ENCODE measurements around the gene CLCN5. TPM values are rescaled to one million over a fixed set of nuclear protein-coding genes. Genes with fewer than 3 reads are reported as not detected.

Gene CLCN5
- total RNA-seq, 1 donor from 2014 or later, result 8.4 TPM

DNA sequence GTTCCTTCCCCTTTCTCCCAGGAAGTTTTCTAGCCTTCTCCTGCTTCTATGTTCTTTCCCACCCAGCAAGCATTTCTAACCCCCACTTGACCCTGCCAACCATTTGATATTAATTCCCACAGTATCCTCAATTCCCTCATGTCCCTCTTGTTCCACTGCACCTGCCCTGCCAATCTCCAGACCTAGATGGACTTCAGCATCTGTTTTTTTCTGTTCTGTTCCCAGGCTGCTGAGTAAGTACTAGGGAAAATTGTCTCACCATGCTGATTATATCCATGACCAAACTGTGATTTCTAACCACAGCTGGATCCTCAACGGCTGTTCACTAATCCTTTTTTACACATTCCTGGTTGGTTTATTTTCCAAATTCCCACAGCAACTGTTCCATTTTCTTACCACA, 37.7 kb downstream of the CLCN5 start:
- DNase-seq (ENCODE audit: low read depth) (no peak), FAIRE-seq (no peak)
- TF ChIP-seq, protein P1, sequence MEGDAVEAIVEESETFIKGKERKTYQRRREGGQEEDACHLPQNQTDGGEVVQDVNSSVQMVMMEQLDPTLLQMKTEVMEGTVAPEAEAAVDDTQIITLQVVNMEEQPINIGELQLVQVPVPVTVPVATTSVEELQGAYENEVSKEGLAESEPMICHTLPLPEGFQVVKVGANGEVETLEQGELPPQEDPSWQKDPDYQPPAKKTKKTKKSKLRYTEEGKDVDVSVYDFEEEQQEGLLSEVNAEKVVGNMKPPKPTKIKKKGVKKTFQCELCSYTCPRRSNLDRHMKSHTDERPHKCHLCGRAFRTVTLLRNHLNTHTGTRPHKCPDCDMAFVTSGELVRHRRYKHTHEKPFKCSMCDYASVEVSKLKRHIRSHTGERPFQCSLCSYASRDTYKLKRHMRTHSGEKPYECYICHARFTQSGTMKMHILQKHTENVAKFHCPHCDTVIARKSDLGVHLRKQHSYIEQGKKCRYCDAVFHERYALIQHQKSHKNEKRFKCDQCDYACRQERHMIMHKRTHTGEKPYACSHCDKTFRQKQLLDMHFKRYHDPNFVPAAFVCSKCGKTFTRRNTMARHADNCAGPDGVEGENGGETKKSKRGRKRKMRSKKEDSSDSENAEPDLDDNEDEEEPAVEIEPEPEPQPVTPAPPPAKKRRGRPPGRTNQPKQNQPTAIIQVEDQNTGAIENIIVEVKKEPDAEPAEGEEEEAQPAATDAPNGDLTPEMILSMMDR (IDR thresholded peaks at IDR 0.05; ENCODE audit: insufficient read depth, low read length, severe bottlenecking), result no peak
- Histone ChIP-seq H3K27me3 (ENCODE audit: control insufficient read depth, insufficient read depth, low read length) (no peaks in the 10 kb centered on the region), H3K36me3 (ENCODE audit: control insufficient read depth, insufficient read depth, low read length) (no peaks in the 10 kb centered on the region), H3K4me3 (ENCODE audit: low read depth, low read length) (no peak overlapping the region)

DNA sequence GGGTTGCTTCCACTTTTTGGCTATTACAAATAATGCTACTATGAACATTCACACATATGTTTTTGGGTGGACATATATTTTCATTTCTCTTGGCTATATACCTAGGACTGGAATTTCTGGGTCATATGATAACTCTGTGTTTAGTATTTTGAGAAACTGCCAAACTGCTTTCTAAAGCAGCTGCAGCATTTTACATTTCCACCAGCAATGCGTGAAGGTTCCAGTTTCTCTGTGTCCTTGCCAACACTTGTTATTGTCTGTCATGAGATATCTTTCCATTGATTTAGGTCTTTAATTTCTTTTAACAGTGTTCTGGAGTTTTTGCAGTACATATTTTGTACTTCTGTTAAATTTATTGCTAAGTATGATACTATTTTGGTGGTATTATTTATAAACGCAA, 48.3 kb downstream of the CLCN5 start:
- FAIRE-seq (no peak), DNase-seq (ENCODE audit: low read depth) (no peak)
- Histone ChIP-seq H3K4me3 (ENCODE audit: low read depth, low read length) (no peak overlapping the region), H3K27me3 (ENCODE audit: control insufficient read depth, insufficient read depth, low read length) (no peaks in the 10 kb centered on the region), H3K36me3 (ENCODE audit: control insufficient read depth, insufficient read depth, low read length) (no peaks in the 10 kb centered on the region)
- TF ChIP-seq, protein P1 (IDR thresholded peaks at IDR 0.05; ENCODE audit: insufficient read depth, low read length, severe bottlenecking), result no peak

DNA sequence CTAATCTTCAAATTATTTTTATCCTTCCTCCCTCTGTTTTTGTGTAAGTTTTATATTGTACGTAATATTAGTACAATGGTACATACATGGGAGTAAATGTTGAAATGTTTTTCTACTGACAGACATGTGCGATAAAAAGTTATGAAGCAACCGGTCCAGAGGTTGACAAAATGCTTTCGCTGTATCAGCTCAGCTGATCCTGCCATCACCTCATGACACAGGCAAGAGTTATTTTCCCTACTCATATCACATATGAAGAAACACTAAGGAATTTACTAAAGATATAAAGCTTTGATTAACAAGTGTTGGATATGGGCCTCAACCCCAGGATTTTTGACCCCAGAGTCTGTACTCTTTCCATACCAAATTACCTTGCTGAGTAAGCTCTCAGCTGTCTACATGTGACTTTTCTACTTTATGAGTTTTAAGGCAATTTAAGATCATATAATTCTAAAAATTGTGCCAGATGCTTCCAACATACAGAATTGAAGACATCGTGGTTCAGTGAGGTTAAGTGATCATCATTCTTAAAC, 50.0 kb downstream of the CLCN5 start:
- FAIRE-seq, result no peak
- Histone ChIP-seq H3K36me3 (ENCODE audit: control insufficient read depth, insufficient read depth, low read length) (no peaks in the 10 kb centered on the region), H3K27me3 (ENCODE audit: control insufficient read depth, insufficient read depth, low read length) (no peaks in the 10 kb centered on the region), H3K4me3 (ENCODE audit: low read depth, low read length) (no peak overlapping the region)
- TF ChIP-seq, protein P1 (IDR thresholded peaks at IDR 0.05; ENCODE audit: insufficient read depth, low read length, severe bottlenecking), result no peak
- DNase-seq (ENCODE audit: low read depth), result no peak

DNA sequence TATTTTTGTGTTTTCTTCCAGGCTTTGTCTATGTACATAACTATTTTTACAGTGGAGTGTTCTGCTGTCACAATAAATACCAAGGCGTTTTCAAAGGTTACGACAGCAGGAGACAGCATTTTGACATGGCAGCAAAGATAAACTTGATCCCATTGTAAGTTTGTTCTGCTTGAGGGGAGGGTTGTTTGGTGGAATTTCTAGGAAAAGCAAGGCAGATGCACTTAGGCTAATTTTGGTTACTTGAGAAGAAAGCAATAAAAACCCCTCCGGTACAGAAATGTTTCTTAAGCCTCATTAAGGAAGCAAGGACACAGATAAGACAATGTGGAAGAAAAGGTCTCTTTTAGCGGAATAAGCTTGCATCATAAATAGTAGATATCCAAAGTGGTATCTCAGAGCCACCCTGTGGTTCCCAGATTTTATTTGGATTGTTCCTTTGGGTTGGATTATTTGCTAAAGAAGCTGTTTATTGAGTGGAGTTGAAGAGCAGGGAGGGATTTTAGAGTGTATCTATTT, 54.3 kb downstream of the CLCN5 start:
- Histone ChIP-seq H3K4me3 (ENCODE audit: low read depth, low read length) (no peak overlapping the region), H3K27me3 (ENCODE audit: control insufficient read depth, insufficient read depth, low read length) (no peaks in the 10 kb centered on the region), H3K36me3 (ENCODE audit: control insufficient read depth, insufficient read depth, low read length) (no peaks in the 10 kb centered on the region)
- no peak for DNase-seq (ENCODE audit: low read depth)
- TF ChIP-seq, protein P1 (IDR thresholded peaks at IDR 0.05; ENCODE audit: insufficient read depth, low read length, severe bottlenecking), result no peak
- FAIRE-seq, result no peak

DNA sequence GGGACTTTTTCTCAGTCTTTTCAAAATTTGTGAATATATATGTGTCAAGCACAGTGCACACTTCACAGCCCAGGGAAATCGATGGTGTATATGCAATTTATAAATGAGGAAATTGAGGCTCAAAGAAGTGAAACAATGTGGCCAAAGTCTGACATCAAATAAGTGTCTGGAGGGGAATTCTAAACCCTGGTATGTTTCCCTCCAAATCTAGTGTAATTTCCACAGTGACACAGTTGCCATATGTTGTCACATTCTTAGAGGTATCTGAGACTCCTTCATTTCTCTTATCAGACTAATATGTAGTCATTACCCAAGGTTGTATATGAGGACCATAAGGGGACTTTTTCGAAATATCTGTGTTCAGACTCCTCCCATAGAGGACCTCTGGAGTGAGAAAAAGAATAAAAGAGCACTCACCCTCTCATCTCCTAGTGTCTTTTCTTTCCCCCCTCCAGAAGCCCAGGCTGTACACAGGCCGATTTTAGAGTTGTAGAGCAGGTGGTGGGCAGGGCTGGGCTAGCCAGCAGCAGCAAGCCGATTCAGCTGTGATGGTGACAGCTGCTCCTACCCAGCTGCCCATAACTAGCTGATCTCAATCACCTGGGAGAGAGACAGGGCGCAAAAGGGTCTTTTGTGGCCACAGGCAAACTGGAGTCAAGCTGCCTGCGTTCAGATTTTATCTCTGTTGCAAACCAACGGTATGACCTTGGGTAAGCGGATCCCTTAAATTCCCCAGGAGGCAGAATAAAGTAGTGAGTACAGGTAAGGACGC, 55.1 kb downstream of the CLCN5 start:
- FAIRE-seq (no peak), DNase-seq (ENCODE audit: low read depth) (no peak)
- H3K36me3 ChIP-seq (ENCODE audit: control insufficient read depth, insufficient read depth, low read length), result no peaks in the 10 kb centered on the region
- no peak overlapping the region for H3K4me3 ChIP-seq (ENCODE audit: low read depth, low read length)
- no peaks in the 10 kb centered on the region for H3K27me3 ChIP-seq (ENCODE audit: control insufficient read depth, insufficient read depth, low read length)
- TF ChIP-seq, protein P1 (IDR thresholded peaks at IDR 0.05; ENCODE audit: insufficient read depth, low read length, severe bottlenecking), result no peak
